Mucosa of rectum (tissue), 2 donors: ENCODE results near the gene WFS1.

Source experiments
- H3K27ac ChIP-seq, 2 donors: one replicate each; pipeline ENCODE4 v1.7.0; 2013; ENCODE audit warnings: inconsistent platforms in 2 of 2, low read depth in 2 of 2, low read length in 2 of 2
- H3K27me3 ChIP-seq, 2 donors: one replicate each; pipeline ENCODE4 v1.7.0; 2013; ENCODE audit warnings: low read length in 2 of 2; ENCODE audit not compliant: control insufficient read depth in 2 of 2, insufficient read depth in 2 of 2
- H3K36me3 ChIP-seq, 2 donors: one replicate each; pipeline ENCODE4 v1.7.0; 2013; ENCODE audit warnings: low read length in 2 of 2; ENCODE audit not compliant: control insufficient read depth in 2 of 2, insufficient read depth in 2 of 2
- H3K4me1 ChIP-seq, 2 donors: one replicate each; pipeline ENCODE4 v1.7.0; 2013; ENCODE audit warnings: low read length in 2 of 2, mild to moderate bottlenecking in 1 of 2; ENCODE audit not compliant: control insufficient read depth in 2 of 2, insufficient read depth in 2 of 2
- H3K4me3 ChIP-seq, 2 donors: one replicate each; pipeline ENCODE4 v1.7.0; 2013; ENCODE audit warnings: low read length in 2 of 2
- H3K9ac ChIP-seq, 2 donors: one replicate each; pipeline ENCODE4 v1.7.0; 2013; ENCODE audit warnings: low read length in 2 of 2, low read depth in 1 of 2, mild to moderate bottlenecking in 1 of 2
- H3K9me3 ChIP-seq, 2 donors: one replicate each; pipeline ENCODE4 v1.7.0; 2013; ENCODE audit warnings: low read length in 2 of 2; ENCODE audit not compliant: control insufficient read depth in 2 of 2
- donor health status: healthy.
- donor health status: Normal muscosa, but diverticular disease.

Gene WFS1

DNA sequence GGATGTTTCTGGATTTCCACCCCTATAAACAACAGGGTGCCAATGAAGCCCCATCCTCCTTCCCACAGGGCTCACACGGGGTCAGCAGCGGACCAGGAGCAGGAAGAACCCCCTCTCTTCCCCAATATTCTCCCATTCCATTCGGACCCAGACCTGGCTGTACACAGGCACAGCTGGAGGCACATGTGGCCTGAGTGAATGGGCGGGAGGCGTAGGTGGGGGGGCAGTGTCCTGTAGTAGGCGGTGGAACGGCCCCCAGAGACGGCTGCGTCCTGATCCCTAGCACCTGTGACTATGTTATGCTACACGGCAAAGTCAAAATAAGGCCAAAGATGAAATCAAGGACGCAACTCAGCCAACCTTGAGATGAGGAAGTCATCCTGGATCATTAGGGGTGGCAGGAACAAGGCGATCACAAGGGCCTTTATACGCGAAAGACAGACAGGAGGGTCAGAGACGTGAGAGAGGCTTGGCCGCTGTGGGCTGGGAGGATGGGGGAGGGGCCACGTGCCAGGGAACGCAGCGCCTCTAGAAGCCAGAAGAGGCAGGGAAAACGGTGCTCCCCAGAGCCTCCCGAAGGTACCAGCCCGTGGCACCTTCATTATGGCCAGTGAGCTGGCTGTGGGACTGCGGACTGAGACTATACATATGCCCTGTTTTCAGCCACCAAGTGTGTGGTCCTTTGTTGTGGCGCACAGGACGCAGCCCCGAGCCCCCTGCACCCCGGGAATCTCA is 75.6 kb downstream of the WFS1 start:
- Histone ChIP-seq H3K9ac (no peak overlapping the region), H3K27me3 (peaks cover 2 to 3% of the 10 kb centered on the region in 2 donors), H3K36me3 (no peaks in the 10 kb centered on the region), H3K9me3 (no peaks in the 10 kb centered on the region), H3K4me1 (no peaks in the 10 kb centered on the region), H3K27ac (no peak overlapping the region), H3K4me3 (no peak overlapping the region)

DNA sequence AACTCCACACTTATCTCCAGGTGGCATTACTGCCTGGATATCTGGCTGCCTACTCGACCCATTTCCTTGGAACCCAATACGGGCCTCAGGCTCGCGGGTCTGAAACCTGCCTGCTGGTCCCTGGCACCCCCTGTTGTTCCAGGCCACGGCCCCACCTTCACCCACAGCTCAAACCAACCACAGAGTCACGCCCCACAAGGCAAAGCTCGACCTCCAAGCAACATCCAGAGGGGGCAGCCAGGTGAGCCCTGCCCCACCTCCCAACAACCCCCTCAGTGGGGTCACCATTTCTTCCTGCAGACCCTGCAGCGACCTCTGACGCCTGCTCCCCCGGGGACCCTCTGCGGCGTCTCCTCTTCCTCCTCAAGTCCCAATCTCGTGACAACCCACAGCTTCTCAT is 76.2 kb downstream of the WFS1 start:
- Histone ChIP-seq H3K4me3 (no peak overlapping the region), H3K4me1 (no peaks in the 10 kb centered on the region), H3K9ac (no peak overlapping the region), H3K9me3 (no peaks in the 10 kb centered on the region), H3K36me3 (no peaks in the 10 kb centered on the region), H3K27me3 (peaks cover 2 to 3% of the 10 kb centered on the region in 2 donors), H3K27ac (no peak overlapping the region)

DNA sequence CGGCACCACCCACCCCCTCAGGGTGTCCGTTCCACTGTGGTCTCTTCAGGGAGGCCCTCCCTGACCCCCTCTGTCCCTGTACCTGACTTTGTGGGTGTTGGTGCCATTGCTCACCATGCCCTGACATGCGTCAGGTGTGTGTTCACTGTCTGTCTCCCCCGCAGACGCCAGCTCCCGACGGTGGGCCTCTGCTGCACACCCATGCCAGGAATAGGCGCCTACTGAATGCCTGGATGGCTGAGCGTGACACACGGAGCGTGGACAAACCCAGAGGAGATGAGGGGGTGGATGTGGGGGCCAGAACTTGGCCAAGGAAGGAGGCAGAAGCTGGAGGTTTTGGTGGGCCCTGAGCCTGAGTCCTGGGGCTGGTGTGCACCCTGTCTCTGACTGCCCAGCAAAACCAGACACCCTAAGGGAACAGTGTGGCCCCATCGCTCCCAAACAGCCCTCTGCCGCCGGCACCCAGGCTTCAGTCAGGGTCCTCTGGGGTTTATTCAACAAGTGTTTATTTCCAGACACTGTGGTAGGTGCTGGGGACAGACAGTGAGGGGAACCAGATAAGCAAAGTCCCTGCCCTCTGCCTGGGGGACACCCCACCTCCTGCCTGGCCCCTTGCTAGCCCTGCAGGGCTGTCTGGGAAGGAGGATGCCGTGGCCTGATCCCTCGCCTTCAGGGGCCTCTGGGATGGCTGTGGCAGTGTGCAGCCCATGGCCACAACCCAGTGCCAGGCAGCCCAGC is 76.9 kb downstream of the WFS1 start:
- H3K4me1 ChIP-seq = no peaks in the 10 kb centered on the region
- no peak overlapping the region for H3K9ac ChIP-seq
- peaks cover 0 to 2% of the 10 kb centered on the region in 2 donors for H3K27me3 ChIP-seq
- no peaks in the 10 kb centered on the region for H3K36me3 ChIP-seq
- no peak overlapping the region for H3K27ac ChIP-seq
- no peak overlapping the region for H3K4me3 ChIP-seq
- H3K9me3 ChIP-seq = no peaks in the 10 kb centered on the region

DNA sequence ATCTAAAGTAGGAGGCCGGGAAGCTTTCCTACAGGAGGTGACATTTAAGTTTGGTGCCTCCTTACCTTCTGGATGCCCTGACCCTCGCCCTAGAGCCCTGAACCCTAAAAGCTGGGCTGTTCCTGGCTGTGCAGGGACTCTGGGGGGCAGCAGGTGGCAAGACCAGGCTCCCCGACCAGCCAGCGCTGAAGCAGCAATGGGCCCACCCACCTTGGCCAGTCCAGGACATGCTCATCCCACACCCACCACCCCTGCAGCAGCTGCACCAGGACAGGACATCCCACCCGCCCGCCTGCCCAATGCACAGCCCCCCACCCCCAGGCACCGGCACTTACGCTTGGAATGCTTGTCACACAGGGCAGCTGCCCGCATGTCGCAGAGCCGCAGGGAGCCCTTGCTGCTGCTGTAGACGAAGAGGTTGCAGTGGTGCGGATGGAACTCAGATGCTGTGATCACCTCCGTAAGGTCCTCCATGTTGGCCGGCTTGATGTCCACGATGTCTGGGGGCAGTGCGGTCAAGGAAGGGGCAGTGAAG is 77.9 kb downstream of the WFS1 start:
- no peaks in the 10 kb centered on the region for H3K9me3 ChIP-seq
- H3K27me3 ChIP-seq = peaks cover 0 to 2% of the 10 kb centered on the region in 2 donors
- no peak overlapping the region for H3K9ac ChIP-seq

DNA sequence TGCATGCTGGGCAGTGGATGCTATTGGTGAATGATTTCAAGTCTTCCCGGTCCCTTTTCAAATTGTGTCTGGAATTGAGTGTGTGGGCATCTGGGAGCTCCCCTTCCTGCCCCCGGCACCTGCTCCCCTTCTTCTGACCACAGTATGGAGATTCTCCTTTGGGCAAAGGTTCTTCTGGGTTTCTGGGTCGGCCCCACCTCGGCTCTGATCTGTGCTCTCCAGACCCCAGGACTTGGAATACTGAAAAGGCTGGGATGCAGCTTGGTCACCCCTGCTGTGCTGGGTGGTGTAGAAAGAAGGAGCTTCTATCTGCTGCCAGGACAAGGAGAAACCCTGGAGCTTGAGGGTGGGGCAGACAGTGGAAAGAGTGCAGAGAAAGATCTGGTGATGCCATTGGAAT is 78.8 kb downstream of the WFS1 start:
- H3K27me3 ChIP-seq = no peaks in the 10 kb centered on the region

More for the DNA sequence above, 77.9 kb downstream of the WFS1 start:
- no peak overlapping the region for H3K27ac ChIP-seq
- no peaks in the 10 kb centered on the region for H3K4me1 ChIP-seq
- H3K4me3 ChIP-seq = no peak overlapping the region
- no peaks in the 10 kb centered on the region for H3K36me3 ChIP-seq

DNA sequence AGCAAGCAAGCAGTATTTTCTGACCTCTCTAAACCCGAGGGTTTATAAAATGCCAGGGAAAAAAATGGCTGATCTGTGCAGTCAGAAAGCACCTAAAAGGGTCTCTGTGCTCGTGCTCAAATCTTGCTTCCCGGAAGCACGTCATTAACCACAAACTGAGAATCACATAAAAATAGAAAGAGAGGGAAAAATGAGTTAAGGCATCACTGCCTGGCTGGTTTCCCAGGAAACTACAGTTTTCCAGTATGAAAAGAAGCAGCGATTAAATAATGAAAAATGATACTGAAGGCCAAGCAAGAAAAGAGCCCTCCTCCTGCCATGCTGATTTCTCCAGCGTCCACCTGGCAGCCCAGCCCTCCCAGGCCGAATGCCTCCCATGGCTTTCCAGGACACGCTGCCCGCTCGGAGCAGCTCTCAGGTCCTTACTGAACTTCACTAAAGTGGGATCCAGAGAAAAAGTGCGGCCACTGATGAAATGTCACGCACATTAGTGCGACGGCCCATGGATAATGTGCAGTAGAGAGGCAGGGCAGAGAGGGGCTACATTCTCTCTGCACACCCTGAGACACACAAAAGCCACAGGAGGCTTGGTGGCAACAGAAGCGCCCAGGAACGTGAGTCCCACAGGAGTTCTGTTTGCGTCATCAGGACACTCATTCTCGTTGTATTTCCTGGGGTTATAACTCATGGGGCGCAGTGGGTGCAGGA is 80.4 kb downstream of the WFS1 start:
- Histone ChIP-seq H3K36me3 (no peaks in the 10 kb centered on the region), H3K27ac (no peak overlapping the region), H3K4me1 (no peaks in the 10 kb centered on the region), H3K27me3 (no peaks in the 10 kb centered on the region), H3K4me3 (no peak overlapping the region), H3K9me3 (no peaks in the 10 kb centered on the region), H3K9ac (no peak overlapping the region)

More for the DNA sequence above, 78.8 kb downstream of the WFS1 start:
- no peaks in the 10 kb centered on the region for H3K9me3 ChIP-seq
- no peaks in the 10 kb centered on the region for H3K36me3 ChIP-seq
- no peak overlapping the region for H3K9ac ChIP-seq
- H3K27ac ChIP-seq = no peak overlapping the region
- no peaks in the 10 kb centered on the region for H3K4me1 ChIP-seq
- no peak overlapping the region for H3K4me3 ChIP-seq

DNA sequence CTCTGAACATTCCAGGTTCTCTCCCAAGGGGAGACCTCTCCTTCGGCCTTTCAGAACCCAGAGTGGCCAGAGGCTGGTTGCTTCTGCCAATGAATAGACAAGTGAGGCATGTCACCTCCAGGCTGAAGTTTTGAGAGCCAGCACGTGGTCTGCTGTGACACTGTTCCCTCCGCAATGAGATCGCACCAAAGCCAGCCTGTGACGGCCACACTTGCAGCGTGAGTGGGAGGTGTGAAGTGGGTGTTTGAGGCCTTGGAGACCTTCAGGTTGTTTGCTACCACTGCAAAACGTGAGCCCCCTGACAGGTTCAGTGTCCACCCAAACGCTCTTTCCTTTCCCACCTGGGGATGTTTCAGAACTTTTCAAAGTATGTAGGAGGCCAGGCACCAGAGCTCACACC is 81.0 kb downstream of the WFS1 start:
- H3K4me1 ChIP-seq = no peaks in the 10 kb centered on the region
- no peak overlapping the region for H3K27ac ChIP-seq
- no peaks in the 10 kb centered on the region for H3K36me3 ChIP-seq
- H3K9ac ChIP-seq = no peak overlapping the region
- no peaks in the 10 kb centered on the region for H3K27me3 ChIP-seq
- no peak overlapping the region for H3K4me3 ChIP-seq
- H3K9me3 ChIP-seq = no peaks in the 10 kb centered on the region

DNA sequence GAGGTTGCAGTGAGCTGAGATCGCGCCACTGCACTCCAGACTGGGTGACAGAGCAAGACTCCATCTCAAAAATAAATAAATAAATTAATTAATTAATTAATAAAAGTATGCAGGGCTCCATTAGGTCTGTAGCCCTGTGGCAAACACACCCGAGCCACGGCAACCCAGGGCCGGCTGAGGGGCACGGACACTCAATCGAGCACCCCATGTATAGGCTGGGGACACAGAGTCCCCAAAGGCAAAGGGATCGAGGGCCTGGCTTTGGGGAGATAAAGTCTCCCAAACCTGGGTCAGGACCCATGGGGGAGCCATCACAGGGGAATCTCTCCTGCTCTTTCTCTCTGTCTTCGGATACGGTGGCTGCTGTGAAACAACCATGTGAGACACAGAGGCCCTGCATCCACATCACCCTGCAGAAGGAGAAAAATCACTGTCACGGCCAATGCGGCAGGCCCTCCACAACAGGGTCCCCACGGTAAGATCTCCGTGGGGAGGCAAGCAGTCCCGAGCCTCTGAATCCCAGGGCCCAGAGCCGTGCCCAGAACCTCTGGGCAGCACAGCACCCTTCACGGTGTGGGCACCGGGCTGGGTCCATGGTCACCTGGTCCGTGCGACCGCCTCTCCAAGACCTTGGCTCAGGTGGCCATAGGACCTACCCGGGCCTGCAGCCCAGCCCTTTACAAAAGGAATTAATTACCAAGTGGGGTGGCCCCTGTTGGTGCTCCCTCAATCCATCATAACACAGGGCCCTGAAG is 81.8 kb downstream of the WFS1 start:
- Histone ChIP-seq H3K9me3 (no peaks in the 10 kb centered on the region), H3K9ac (no peak overlapping the region), H3K36me3 (no peaks in the 10 kb centered on the region), H3K27me3 (no peaks in the 10 kb centered on the region), H3K4me3 (no peak overlapping the region), H3K4me1 (no peaks in the 10 kb centered on the region), H3K27ac (no peak overlapping the region)

DNA sequence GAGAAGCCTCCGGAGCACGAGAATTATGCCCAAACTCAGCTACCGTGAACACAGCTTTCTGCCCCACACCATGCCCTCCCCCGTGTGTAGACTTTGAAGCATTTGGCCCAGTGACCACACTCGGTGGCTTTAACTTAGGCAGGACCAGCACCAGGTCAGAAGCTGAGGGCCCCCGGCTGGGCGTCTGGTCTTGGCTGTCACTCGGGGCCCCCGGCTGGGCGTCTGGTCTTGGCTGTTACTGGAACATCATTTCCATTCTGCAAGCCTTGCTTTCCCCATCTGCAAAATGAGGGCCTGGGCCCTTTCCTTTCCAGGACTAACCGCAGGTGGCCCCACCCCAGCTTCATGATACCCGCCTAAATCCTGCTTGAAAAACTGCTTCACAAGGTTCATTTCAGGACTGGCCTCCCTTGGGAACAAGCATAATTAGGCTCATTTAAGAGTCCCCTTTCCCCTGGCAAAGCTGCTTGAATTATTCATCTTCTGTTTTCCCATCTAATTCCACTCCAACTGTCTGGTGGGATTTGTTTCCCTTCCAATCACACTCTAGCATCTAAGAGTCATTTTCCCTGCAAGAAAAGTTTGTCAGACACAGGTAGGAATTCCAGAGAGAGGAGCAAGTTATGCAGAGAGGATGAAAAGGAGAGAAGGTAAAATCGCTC is 82.5 kb downstream of the WFS1 start:
- H3K4me1 ChIP-seq = no peaks in the 10 kb centered on the region
- H3K27ac ChIP-seq = no peak overlapping the region
- no peak overlapping the region for H3K9ac ChIP-seq
- H3K4me3 ChIP-seq = no peak overlapping the region
- no peaks in the 10 kb centered on the region for H3K36me3 ChIP-seq
- no peaks in the 10 kb centered on the region for H3K9me3 ChIP-seq
- H3K27me3 ChIP-seq = no peaks in the 10 kb centered on the region
